ENCODE data around the gene SHISAL2A.

SHISAL2A gene

DNA sequence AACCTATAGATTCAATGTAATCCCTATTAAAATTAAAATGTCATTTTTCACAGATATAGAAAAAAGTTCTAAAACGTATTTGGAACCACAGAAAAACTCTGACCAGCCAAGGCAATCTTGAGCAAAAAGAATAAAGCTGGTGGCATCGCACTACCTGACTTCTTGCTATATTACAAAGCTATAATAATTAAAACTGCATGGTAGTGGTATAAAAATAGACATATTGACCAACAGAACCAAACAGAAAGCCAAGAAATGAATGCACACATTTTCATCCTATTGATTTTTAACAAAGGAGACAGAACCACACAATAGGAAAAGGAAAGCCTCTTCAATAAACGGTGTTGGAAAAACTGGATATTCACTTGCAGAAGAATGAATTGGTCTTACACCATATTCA lies 9.2 kb upstream of the SHISAL2A start:
- no peak for DNase-seq

DNA sequence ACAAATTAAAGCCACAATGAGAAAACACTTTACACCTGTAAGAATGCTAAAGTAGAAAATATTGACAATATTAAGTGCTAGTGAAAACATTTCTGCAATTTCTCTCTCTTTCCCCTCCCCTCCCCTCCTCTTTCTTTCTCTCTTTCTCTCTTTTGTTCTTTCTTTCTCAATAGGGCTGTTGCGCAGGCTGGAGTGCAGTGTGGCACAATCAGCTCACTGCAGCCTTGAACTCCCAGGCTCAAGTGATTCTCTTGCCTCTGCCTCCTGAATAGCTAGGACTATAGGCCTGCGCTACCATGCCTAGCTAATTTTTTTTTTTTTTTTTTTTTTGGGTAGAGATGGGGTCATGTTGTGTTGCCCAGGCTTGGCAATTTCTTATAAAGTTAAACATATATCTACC lies 5.9 kb upstream of the SHISAL2A start:
- DNase-seq, result no peak

DNA sequence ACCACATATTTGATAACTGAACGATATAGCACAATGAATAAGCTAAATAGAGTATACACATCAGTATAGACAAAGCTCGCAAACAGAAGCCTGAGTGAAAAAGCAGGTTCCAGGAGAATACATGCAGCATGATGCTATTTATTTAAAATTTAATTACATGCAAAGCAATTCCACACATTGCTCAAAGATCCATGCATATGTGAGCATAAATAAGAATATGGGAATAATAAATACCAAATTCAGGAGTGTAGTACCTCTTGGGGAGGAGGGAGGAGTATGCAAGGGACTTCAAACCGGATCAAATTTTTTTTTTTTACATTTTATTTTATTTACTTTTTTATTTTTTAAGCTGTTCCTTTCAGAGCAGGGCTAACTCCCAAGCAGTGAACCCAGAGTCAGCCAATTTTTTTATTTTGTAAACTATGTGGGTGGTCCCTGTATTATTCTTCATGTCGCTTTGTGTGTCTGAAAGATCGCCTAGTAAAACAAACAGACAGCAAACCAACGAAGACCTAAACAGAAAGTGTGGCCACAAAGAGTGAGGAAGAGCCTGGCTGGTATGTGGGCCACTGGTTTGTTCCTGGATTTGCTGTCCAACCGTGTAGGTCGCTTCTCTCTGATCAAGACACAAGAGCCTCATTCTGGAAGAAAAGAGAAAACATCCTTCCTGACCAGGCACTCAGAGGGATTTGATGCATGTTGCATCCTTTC lies 4.2 kb upstream of the SHISAL2A start:
- no peak for DNase-seq

DNA sequence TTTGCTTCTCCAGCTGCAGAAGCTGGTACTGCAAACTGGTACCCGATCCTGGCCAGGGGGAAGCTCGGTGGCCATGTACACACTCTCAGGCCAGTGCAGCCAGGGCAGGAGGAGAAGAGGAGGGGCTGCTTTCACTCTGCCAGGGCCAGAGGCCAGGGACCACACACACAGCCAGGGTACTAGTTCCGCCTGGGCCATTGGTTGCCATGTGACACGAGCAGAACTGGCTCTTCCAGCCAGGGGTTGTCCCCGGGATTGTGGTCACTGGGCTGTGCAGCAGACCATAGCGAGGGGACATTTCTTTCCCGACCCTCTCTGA lies 3.7 kb upstream of the SHISAL2A start:
- DNase-seq, result no peak

DNA sequence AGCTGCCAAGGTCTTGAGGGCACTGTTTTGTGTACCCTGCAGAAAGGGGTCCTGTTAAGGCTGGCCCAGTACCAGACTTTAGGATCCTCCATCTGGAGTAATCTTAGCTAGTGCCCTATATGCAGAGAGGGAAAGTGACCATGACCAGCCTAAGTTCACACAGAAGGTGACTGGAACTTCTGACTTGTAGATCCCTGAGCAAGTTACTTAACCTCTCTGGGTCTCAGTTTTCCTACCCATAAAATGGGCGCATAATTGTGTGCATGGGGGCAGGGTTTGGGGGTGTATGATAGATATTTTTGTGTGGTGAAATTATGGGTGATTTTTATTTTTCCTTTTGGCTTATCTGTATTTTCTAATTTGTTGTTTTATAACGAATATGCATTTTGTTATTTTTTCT lies 3.3 kb upstream of the SHISAL2A start:
- no peak for DNase-seq

DNA sequence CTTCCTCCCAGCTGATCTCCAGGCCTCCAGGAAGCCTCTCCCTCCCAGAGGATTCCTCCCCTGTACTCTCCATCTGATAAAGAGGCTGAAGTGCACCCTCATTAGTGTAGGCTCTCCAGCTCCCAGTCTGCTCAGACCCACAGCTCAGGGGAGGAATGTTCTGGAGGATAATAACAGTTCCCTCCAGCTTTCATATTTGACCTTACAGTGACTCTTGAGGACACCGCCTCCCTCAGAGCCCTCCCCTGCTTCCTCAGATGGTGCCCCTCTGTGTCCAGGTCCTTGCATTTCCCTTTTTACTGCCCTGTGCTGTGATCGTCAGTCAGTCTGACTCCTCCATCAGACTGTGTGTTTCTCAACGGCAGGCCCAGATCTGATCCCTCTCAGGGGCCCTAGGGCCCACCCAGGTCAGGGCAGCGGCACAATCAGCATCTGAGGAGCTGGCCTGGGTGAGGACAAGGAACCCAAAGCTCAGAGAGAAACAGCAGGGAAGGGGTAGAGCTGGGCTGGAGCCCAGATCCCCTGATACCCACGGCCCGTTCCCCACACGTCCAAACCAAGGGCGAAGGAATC lies 1.1 kb upstream of the SHISAL2A start:
- DNase-seq, result no peak

DNA sequence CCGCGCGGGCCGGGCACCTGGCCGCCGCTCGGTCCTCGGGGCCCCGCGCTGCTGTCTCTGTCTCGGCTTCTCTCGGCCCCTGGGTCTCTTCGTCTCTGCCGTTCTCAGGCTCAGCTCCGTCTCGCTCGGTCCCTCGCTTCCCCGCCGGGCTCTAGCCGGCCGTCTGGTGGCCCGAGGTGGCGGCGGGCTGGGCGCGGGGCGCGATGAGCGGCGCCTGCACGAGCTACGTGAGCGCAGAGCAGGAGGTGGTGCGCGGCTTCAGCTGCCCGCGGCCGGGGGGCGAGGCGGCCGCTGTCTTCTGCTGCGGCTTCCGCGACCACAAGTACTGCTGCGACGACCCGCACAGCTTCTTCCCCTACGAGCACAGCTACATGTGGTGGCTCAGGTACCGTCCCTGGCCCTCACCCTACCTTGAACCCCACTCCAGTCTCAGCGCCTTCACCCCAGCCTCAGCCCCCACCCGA lies 355 bp downstream of the SHISAL2A start:
- no peak for DNase-seq

DNA sequence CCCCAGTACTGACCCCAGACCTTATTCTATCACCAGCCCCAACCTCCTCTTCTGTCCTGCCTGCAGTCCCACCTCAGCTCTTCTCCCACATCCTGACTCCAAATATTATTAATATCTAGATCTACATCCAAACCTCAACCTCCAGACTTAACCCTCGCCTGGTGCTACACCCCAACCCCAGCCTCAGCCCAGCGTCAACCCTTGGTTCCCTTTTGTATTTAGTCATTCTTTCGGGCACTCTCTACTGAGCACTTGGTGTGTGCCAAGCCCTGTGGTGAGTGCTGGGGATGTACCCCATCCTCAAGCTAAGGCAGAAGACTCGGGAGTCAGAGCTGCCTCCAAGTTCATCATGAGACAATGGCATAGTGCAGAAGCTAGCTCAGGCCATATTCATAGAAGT lies 1.1 kb downstream of the SHISAL2A start:
- no peak for DNase-seq

DNA sequence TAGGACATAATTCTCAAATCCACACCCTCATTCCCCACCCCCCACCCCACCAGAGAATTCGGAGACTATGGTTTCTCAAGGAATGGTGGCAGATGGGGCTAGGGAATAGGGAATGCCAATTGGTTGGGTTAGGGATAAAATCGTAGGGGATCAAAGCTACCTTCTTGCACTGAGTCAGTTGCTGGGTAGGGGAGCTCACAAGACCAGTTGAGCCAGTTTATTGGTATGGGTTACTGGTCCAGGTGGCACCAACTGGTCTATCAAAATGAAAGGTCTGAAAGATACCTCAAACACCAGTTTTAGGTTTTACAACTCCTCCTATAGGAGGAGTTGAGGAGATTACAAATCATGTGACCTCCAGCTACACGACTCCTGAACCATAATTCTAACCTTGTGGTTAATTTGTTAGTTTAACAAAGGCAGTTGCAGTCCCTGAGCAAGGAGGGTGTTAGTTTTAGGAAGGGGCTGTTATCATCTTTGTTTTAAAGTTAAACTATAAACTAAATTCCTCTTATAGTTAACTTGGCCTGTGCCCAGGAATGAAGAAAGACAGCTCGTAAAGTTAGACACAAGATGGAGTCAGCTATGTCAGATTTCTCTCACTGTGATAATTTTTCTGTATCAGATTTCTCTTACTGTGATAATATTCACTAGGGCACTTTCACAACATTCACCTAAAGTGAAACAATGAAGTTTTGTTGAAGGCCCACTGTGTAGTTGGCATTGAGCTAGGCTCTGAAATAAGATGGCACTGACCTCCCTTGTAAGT lies 2.5 kb downstream of the SHISAL2A start:
- no peak for DNase-seq

DNA sequence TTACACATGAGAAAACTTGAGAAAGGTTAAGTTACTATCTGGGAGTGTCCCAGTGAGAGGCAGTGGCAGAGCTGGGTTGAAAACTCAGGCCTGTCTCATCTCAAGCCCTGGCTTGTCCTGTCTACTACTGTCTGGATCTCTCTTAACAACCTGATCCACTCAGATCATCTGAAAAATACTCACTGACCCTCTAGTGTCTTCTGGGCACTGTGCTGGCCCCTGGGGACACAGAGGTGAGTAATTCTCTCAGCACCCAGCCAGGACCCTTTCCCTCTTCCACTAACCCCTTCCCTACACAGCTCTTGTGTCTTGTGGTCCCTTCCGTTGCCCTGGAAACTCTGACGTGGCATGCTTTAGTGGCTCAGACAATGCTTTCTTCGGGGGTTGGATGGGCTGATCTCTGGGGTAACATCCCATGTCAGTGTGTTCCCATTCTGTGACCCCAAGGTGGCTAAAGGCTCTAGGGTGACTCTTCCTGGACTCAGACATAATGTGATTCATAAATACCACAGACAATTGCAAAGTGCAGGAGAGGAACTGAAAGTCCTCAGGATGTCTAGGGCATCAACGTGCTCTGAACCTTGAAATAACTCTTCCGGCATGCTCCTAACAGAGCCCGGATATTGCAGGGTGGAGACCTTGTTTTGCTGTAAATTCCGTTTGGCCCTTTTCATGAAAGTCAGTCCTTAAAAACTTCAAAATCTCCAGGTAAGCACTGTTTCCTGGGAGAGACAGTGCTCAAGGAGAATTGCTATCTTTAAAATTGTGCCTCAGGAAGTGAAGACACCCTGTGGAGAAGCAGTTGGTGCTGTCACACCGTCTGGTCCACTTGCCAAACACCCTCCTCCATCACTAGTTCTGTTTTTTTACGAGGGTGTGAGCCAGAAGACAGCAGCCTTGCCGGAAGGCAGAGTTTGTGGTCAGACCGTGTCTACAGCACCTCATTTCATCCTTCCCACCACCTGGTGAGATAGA lies 4.0 kb downstream of the SHISAL2A start:
- no peak for DNase-seq

DNA sequence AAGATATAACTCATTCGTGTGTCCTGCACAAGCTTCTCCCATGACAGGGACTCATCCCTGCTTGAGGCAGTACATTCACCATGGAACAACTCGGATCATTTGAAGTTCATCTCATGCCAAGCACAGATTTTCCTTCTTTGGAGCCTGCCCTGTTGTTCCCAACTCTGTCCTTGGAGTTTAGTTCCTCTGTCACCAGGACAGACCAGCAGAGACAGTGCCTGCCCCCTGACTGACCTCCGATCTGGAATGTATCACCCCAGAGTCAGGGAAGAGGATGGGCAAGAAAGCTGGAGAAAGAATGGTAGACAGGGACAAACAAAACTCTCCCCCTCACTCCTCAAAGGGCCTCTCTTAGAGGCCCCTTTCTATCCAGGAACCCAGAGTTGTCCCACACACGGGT lies 5.0 kb downstream of the SHISAL2A start:
- no peak for DNase-seq

DNA sequence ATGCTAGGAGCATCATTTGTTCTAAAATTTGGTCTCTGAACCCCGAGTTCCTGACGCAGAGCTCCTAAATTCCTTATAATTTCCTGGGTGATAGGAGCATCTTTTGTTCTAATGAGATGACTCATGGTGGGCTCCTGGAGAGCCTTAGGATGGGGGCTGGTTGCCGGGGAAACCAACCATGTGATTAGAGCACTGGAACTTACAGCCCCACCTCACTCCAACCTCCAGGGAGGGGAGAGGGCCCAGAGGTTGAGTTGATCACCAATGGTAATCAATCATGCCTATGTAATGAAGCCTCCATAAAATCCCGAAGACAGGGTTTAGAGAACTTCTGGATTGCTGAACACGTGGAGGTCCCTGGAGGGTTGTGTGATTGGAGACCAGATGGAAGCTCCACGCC lies 7.7 kb downstream of the SHISAL2A start:
- DNase-seq, result no peak

DNA sequence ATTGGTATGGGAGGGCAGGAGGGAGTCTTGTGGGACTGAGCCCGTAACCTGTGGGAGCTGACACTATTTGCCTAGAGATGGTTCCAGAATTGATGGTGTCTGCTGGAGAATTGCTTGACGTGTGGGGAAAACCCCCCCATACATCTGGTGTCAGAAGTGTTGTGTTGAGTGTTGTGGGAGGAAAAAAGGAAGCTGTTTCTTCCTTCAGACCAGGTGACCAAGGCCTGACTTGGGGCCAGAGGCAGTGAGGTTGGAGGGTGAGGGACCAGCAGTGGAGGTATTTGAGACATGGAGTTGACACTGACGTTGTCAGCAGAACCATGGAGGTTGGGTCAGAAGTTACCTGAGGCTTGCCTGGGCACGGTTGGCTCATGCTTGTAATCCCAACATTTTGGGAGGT lies 8.3 kb downstream of the SHISAL2A start:
- DNase-seq, result no peak

DNA sequence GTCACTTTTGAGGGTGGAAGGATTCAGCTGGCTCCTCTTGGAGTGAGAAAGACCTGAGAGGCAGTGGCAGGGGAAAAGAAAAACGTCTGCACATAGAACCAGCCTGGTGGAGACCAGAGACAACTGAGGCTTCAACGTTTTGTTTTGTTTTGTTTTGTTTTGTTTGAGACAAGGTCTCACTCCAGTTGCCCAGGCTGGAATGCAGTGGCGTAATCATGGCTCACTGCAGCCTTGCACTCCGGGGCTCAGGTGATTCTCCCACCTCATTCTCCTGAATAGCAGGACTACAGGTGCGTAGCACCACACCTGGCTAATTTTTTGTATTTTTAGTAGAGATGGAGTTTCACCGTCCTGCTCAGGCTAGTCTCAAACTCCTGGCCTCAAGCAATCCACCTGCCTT lies 12.3 kb downstream of the SHISAL2A start:
- no peak for DNase-seq

DNA sequence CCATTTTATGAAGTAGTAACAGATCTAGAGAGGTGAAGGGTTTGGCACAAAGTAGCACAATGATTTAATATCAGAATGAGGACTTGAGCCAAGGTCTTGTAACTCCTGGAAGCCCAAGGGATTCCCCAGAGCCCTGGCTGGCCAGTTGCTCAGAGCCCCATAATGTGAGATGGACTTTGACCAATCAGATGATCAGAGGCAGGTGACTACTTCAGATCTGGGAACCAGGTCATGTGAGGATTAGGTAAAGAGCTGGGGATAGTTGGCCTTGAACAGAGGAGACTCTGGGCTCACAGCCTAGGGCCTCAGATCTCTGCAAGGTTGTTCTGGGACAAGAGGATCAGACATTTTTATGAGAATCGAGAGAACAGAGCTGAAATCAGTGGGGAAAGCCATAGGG lies 18.9 kb downstream of the SHISAL2A start:
- no peak for DNase-seq

DNA sequence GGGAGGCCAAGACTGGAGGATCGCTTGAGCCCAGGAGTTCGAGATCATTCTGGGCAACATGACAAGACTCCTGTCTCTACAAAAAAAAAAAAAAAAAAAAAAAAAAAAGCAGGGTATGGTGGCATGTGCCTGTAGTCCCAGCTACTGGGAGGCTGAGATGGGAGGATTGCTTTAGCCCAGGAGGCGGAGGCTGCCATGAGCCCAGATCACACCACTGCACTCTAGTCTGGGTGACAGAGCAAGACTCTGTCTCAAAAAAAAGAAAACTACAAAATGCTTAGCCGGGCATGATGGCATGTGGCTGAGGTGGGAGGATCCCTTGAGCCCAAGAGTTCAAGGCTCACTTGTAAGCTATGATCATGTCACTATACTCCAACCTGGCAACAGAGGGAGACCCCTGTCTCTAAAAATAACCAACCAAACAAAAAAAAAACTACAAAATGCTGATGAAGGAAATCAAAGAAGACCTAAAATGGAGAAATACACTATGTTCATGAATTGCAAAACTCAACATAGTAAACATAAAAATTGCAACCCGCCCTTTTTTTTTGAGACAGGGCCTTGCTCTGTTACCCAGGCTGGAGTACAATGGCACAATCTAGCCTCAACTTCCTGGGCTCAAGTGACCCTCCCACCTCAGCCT lies 20.4 kb downstream of the SHISAL2A start:
- DNase-seq, result no peak

DNA sequence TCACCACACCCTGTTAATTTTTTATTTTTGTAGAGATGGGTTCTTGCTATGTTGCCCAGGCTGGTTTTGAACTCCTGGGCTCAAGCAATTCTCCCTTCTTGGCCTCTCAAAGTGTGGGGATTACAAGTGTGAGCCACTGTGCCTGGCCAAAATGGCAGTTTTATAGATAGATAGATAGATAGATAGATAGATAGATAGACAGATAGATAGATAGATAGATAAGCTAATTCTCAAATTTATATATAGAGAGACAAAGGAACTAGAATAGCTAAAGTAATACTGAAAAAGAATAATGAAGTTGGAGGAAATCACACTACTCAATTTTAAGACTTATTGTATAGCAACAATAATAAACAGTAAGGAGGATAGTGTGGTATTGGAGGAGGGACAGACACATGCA lies 21.1 kb downstream of the SHISAL2A start:
- DNase-seq, result no peak

DNA sequence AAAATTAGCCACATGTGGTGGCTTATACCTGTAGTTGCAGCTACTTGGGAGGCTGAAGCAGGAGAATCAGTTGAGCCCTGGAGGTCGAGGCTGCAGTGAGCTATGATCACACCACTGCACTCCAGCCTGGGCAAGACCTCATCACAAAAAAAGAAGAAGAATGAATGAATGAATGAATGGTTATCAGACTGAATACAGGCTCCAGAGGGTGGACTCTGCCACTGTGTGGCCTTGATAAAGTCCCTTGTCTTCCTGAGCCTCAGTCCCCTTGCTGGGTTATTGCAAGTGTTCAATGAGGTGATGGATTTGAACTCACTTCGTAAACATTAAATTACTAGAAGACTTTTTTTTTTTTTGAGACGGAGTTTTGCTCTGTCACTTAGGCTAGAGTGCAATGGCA lies 24.7 kb downstream of the SHISAL2A start:
- no peak for DNase-seq

DNA sequence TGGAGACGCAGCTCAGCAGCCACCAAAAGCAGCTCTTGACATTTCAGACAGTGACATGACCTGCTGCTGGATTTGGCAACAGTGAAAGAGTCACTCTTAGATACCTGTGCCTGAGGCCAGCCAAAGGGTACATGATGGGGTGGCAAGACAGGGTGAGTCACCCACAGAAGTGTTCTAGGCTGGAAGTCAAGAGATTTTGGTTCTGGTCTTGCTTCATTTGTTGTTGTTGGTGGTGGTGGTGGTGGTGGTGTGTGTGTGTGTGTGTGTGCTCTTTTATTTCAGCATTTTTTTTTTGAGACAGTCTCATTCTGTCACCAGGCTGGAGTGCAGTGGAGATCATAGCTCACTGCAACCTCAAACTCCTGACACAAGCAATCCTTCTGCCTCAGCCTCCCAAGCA lies 25.8 kb downstream of the SHISAL2A start:
- no peak for DNase-seq

DNA sequence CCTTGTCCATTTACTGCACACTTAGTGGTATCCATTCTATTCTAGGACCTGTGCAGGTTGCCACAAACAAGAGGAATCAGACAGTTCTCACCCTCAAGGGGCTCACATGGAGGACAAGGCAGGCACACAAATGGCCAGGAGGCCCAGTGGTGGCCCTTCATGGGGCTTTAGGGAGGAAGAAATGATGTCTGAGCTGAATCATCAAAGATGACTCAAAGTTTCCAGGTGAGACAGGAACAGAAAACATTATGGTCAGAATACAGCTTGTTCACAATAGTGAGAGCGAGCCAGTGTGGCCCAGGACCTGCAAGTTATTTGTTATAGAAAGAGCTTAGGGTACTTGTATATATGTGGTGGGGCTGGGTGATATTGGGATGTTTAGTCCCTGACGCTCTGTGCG lies 26.4 kb downstream of the SHISAL2A start:
- DNase-seq, result no peak

DNA sequence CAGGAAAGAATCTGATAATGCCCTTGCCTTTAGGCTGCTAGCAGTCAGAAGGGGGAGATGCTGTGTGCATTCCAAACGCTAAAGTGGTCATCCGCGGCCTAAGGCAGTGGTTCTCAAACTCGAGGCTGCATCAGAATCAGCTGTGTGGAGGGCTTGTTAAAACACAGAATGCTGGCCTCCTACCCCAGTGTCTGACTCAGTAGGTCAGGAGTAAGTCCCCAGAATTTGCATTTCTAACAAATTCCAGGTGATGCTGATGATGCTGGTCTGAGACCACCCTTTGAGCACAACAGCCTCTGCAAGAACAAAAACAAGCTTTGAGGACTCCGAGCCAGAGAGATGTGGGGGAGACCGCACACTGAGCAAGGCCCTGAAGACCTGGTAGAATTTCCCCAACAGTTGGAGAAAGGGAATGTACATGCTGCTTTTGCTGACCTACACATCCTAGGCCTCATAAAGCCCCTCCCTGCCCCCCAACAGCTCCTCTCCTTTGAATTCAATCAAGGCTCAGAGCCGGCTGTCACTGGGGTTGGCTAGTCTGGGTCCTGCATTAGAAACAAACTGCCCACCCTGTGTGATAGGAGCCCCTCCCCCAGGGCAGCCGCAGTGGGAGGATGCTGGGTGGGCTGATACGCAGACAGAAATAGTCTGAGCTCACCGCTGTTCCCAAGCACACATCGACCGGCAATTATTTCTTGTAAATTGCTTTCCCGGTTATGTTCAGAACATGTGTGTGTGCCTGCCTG lies 27.1 kb downstream of the SHISAL2A start:
- no peak for DNase-seq

DNA sequence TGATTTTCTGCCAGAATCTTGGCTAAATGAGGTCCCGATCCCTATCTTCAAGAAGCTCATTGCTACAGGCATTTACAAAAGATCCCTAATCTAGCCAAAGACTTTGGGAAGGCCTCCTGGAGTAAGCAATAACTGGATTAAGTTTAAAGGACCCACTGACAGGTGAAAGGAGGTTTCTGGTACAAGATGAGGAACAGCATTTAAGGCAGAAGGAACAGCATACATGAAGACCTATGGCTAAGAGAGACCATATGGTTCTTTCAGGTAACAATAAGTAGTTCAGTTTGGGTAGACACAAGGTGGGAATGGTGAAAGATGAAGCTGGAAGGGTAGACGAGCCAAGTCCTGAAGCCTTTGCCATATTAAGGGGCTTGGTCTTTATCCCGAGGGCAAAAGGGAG lies 27.8 kb downstream of the SHISAL2A start:
- DNase-seq, result no peak
